GM12875 (cell line): ENCODE data around the gene GJB1.
A peak's percentile ranks its signal among the peaks of the same experiment; 100 is the strongest.

Experiments
- H3K4me3 ChIP-seq: one replicate; pipeline ENCODE4 v1.5.1; 2011; ENCODE audit warnings: low read depth, low read length, control low read depth
- CTCF ChIP-seq: IDR thresholded peaks from 2 replicates; pipeline ENCODE4 v1.5.1; 2011; ENCODE audit warnings: low read depth, mild to moderate bottlenecking, control low read depth, inconsistent platforms, low read length, moderate library complexity, borderline replicate concordance; ENCODE audit not compliant: insufficient read depth

The GJB1 gene

GRCh38 chrX:71181558-71181909 is 41.5 kb upstream of the GJB1 start:
- H3K4me3 ChIP-seq = peak overlapping the region; percentile 31
- no peak for TF ChIP-seq CTCF

- no peak for TF ChIP-seq CTCF
- peak overlapping the region; percentile 31 for H3K4me3 ChIP-seq
Measured at GRCh38 chrX:71181910-71182799, 40.9 kb upstream of the GJB1 start.

GRCh38 chrX:71182871-71183270 is 40.2 kb upstream of the GJB1 start:
- TF ChIP-seq CTCF = no peak
- no peak overlapping the region for H3K4me3 ChIP-seq

- H3K4me3 ChIP-seq = no peak overlapping the region
Measured at GRCh38 chrX:71183341-71183740, 39.7 kb upstream of the GJB1 start.

GRCh38 chrX:71184092-71184491 is 38.9 kb upstream of the GJB1 start:
- H3K4me3 ChIP-seq = no peak overlapping the region
- no peak for TF ChIP-seq CTCF

More at GRCh38 chrX:71183341-71183740, 39.7 kb upstream of the GJB1 start:
- TF ChIP-seq CTCF = no peak

GRCh38 chrX:71184803-71185495 is 38.1 kb upstream of the GJB1 start:
- no peak overlapping the region for H3K4me3 ChIP-seq
- TF ChIP-seq CTCF = no peak
